EL (cell line): Measurements from ENCODE around the gene PTAR1.

Source experiments
- DNase-seq: peaks from one replicate; pipeline ENCODE4 v3.0.0-alpha.2; 2016

The PTAR1 gene

DNA sequence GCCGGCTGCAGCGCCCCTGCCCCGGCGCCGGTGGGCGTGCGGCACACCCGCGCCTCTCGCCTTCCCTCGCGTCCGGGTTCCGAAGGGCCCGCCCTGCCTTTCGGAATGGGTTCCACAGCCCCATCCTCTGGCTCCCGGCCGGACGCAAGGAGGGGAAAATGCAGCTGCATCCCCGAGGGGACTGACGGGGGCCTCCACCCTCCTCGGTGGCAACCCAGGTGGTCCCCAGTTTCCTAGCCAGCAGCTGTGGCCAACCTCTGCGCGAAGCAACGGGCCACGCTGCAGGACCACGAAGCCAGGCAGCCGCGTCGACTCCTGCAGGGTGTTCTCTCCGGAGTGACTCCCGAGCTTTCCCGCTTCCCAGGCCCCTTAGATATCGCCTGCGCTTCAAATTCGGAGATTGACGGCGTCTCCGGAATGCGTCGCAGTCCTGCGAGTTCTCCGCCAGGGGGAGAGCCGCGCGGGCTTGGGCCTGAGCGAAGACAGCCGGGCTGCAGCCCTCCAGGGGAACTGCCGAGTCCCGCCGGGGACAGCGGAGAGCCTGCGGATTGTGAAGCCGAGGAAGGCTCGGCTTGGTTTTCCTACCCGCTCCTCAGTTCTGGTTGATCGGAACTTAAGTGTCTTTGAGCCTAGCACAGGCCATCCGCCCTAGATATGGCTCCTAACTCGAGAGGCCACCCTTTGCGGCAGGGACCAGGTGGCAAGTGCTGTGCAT, 87.1 kb downstream of the PTAR1 start:
- DNase-seq, result peak; percentile 92

DNA sequence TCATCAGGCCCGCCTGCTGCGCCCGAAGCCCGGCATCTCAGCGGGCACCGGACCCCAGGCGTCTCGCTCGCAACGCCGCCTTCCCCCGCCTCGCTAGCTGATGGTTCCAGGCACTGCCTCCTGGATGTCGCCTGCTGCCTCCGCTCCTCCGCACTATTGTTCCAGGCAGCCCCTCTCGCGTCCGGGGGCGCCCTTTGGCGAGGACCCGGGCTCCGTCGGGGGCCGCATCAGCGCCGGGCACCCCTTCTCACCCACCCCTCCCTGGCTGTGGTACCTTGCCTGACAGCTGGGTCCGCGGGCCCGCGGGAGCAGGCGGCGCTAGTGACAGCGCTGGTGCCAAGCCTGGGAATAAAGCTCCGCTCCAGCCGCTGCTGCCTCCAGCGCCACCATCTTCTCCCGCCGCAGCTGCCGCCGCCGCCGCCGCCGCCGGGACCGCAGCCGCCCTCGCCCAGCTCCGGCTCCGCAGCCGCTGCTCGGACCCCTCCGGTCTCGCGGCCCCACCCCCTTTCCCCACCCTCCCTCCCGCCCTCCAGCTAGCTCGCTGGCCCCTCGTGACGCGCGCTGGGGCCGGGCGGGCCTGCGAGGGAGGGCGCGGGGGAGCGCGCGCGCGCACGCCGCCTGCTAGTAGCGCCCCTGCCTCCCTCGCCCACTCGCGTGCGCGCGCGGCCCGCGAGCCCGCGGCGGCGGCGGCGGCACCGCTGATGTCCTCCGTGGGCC, 87.8 kb downstream of the PTAR1 start, which contains the start of gene APBA1:
Gene APBA1 (minus strand): TSS at position 493 of the 717 bp plus-strand sequence.
- peak; percentile 62 for DNase-seq

DNA sequence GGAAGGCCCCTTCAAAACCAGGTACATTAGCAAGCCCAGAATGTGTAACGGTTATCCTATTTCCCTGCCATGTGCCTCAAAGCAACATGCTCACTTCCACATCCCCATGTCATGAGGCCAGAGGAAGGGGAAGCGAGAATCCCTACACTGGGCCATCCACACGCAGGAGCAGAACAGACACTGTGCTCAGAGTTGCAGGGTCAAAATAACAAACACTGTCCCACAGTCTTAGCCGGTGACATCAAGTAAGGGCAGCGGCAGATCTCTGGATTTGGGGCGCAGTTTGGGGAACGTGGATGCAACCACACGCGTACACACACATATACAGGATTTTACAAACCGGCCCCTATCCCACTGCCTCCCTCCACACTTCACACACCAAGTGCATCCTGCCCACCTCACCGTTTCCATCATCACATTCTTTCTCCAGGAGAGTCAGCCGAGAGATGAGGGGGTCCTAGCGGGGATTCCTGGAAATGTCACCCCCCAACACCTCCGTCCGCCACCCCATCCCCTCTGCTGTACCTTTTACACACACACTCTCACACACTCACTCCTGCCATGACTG, 88.4 kb downstream of the PTAR1 start:
- DNase-seq, result no peak

DNA sequence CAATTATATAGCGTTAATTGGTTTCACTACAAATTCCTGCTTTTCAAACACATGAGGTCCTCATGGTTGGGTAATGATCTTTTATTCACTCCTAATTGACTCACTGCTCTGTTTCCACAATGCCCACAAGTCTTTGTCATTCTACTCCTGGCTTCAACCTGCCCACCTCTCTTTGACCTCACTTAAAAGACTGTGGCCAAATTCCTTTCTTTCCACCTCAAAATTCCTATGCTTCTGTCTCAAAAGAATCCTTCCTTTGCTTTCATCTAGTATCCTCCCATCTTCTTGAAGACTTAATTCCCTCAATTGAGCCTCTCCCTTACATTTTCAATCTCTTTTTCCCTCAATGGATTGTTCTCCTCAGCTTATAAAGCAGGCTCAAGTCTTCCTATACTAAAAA, 92.5 kb downstream of the PTAR1 start:
- no peak for DNase-seq

DNA sequence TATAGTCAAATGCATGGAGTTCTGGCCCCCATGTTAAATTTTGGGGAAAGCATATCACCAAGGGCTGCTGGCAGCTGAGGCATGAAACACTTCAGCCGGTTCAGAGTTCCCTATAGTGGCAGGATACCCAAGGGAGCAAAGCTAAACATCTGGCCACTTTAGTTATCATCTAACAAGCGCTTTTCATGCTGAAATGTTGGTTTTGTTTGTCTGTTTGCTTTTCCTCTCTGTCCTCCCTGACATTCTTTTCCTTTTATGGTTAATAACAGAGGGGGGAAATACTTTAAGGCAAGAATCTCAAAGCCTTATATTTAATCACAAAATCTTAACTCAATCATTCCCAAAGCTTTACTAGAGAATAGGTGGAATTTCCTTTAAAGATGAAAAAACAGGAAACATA, 99.5 kb downstream of the PTAR1 start:
- no peak for DNase-seq
